Measurements from ENCODE around the gene STN1. TPM values are rescaled to one million over a fixed set of nuclear protein-coding genes. Genes with fewer than 3 reads are reported as not detected.

The STN1 gene
- total RNA-seq, 1 experiment from 2014 or later, result 28.9 TPM

- in situ Hi-C loops (cut with HindIII; ENCODE audit: low pct_unique_long_range_greater_than_20kb, low sequenced_read_pairs) (no loop called here), intact Hi-C loops (cut with micrococcal nuclease; ENCODE audit: unreplicated experiment) (no loop called here)
- H3K36me3 ChIP-seq (ENCODE audit: control insufficient read depth, insufficient read depth, low read length), result no peaks in the 10 kb centered on the region; the same call in 1 of the 2 replicates
- H3K27ac ChIP-seq (ENCODE audit: low read length), result no peak overlapping the region
- H3K9me3 ChIP-seq (ENCODE audit: control insufficient read depth, insufficient read depth, low read depth, low read length), result no peaks in the 10 kb centered on the region
- TF ChIP-seq SIN3A (IDR thresholded peaks at IDR 0.05; ENCODE audit: borderline replicate concordance, insufficient read depth, low read depth, low read length), result no peak
- TF ChIP-seq, protein P1, sequence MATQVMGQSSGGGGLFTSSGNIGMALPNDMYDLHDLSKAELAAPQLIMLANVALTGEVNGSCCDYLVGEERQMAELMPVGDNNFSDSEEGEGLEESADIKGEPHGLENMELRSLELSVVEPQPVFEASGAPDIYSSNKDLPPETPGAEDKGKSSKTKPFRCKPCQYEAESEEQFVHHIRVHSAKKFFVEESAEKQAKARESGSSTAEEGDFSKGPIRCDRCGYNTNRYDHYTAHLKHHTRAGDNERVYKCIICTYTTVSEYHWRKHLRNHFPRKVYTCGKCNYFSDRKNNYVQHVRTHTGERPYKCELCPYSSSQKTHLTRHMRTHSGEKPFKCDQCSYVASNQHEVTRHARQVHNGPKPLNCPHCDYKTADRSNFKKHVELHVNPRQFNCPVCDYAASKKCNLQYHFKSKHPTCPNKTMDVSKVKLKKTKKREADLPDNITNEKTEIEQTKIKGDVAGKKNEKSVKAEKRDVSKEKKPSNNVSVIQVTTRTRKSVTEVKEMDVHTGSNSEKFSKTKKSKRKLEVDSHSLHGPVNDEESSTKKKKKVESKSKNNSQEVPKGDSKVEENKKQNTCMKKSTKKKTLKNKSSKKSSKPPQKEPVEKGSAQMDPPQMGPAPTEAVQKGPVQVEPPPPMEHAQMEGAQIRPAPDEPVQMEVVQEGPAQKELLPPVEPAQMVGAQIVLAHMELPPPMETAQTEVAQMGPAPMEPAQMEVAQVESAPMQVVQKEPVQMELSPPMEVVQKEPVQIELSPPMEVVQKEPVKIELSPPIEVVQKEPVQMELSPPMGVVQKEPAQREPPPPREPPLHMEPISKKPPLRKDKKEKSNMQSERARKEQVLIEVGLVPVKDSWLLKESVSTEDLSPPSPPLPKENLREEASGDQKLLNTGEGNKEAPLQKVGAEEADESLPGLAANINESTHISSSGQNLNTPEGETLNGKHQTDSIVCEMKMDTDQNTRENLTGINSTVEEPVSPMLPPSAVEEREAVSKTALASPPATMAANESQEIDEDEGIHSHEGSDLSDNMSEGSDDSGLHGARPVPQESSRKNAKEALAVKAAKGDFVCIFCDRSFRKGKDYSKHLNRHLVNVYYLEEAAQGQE (IDR thresholded peaks at IDR 0.05; ENCODE audit: insufficient read depth in 1 of 2, low read depth in 2 of 2, low read length in 1 of 2), result no peak
- no peak for TF ChIP-seq POLR2AphosphoS5 (IDR thresholded peaks at IDR 0.05; ENCODE audit: low read depth, low read length)
- no peak for TF ChIP-seq CTCF (IDR thresholded peaks at IDR 0.05)
- TF ChIP-seq TCF7L2 (IDR thresholded peaks at IDR 0.05; ENCODE audit: low read depth, low read length), result no peak
- ChIA-PET POLR2A (no interaction called here), CTCF (interaction anchor here (0.7 kb wide), 1 partner anchor 9 kb away, joined by 3 read pairs; no protein-coding TSS in a partner anchor)
- no peak overlapping the region for H3K4me3 ChIP-seq (ENCODE audit: low read depth in 2 of 2, low read length in 2 of 2)
- no peaks in the 10 kb centered on the region for H3K4me1 ChIP-seq (ENCODE audit: control insufficient read depth, insufficient read depth, low read length)
- H3K27me3 ChIP-seq (ENCODE audit: control insufficient read depth, insufficient read depth, low read length), result no peaks in the 10 kb centered on the region
- DNase-seq (ENCODE audit: low read depth, low spot score) (no peak), ATAC-seq (no peak)
- no TSS peak for BruUV-seq (replicated peaks)
Measured at GRCh38 chr10:103881416-103882284, 36.3 kb downstream of the STN1 start.

DNA sequence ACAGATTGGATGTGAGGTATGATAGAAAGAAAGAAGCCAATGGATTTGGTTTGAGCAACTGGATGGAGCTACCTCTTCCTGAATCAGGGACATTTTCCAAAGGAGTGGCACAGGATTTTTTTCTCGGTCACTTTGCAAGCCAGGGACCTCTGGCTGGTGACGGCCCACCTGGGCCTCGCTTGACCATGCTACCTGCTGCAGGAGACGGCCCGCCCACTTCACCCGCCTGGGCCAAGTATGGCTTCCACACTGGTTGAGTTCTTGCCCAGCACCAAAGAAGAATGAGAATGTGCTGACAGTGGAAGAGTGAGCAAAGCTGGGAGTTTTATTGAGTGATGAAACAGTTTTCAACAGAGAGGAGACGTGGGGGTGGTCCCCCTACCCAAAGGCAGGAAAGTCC is 38.2 kb downstream of the STN1 start:
- intact Hi-C loops (cut with micrococcal nuclease; ENCODE audit: unreplicated experiment), result no loop called here
- no peak for DNase-seq (ENCODE audit: low read depth, low spot score)
- H3K9me3 ChIP-seq (ENCODE audit: control insufficient read depth, insufficient read depth, low read depth, low read length), result no peaks in the 10 kb centered on the region
- H3K4me1 ChIP-seq (ENCODE audit: control insufficient read depth, insufficient read depth, low read length), result no peaks in the 10 kb centered on the region
- H3K27ac ChIP-seq (ENCODE audit: low read length), result no peak overlapping the region
- no peaks in the 10 kb centered on the region; the same call in 1 of the 2 replicates for H3K36me3 ChIP-seq (ENCODE audit: control insufficient read depth, insufficient read depth, low read length)
- H3K27me3 ChIP-seq (ENCODE audit: control insufficient read depth, insufficient read depth, low read length), result no peaks in the 10 kb centered on the region
- in situ Hi-C loops (cut with HindIII; ENCODE audit: low pct_unique_long_range_greater_than_20kb, low sequenced_read_pairs), result no loop called here
- ChIA-PET CTCF (no interaction called here), POLR2A (no interaction called here)
- no TSS peak for BruUV-seq (replicated peaks)
- TF ChIP-seq CTCF (IDR thresholded peaks at IDR 0.05), result no peak
- TF ChIP-seq SIN3A (IDR thresholded peaks at IDR 0.05; ENCODE audit: borderline replicate concordance, insufficient read depth, low read depth, low read length), result no peak
- no peak for TF ChIP-seq POLR2AphosphoS5 (IDR thresholded peaks at IDR 0.05; ENCODE audit: low read depth, low read length)
- no peak for TF ChIP-seq TCF7L2 (IDR thresholded peaks at IDR 0.05; ENCODE audit: low read depth, low read length)
- TF ChIP-seq, protein P1 (IDR thresholded peaks at IDR 0.05; ENCODE audit: insufficient read depth in 1 of 2, low read depth in 2 of 2, low read length in 1 of 2), result no peak
- H3K4me3 ChIP-seq (ENCODE audit: low read depth in 2 of 2, low read length in 2 of 2), result no peak overlapping the region
- ATAC-seq, result no peak
